ENCODE results near the gene BMPR1A.

DNA sequence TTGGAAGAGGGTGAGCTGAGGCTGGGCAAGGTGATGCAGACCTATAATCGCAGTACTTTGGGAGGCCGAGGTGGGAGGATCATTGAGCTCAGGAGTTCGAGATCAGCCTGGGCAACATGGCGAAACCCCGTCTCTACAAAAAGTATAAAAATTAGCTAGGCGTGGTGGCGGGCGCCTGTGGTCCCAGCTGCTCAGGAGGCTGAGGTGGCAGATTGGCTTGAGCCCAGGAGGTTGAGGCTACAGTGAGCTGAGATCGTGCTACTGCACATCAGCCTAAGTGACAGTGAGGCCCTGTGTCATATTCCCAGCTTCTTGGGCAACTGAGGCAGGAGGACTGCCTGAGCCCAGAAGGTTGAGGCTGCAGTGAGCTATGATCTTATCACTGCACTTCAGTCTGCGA, 13.6 kb downstream of the BMPR1A start:
- TF ChIP-seq, protein P1, sequence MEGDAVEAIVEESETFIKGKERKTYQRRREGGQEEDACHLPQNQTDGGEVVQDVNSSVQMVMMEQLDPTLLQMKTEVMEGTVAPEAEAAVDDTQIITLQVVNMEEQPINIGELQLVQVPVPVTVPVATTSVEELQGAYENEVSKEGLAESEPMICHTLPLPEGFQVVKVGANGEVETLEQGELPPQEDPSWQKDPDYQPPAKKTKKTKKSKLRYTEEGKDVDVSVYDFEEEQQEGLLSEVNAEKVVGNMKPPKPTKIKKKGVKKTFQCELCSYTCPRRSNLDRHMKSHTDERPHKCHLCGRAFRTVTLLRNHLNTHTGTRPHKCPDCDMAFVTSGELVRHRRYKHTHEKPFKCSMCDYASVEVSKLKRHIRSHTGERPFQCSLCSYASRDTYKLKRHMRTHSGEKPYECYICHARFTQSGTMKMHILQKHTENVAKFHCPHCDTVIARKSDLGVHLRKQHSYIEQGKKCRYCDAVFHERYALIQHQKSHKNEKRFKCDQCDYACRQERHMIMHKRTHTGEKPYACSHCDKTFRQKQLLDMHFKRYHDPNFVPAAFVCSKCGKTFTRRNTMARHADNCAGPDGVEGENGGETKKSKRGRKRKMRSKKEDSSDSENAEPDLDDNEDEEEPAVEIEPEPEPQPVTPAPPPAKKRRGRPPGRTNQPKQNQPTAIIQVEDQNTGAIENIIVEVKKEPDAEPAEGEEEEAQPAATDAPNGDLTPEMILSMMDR (IDR thresholded peaks at IDR 0.05): no peak
- TF ChIP-seq POLR2AphosphoS5 (IDR thresholded peaks at IDR 0.05): no peak
- TF ChIP-seq POLR2A (IDR thresholded peaks at IDR 0.05): no peak
- no peak for TF ChIP-seq EP300 (IDR thresholded peaks at IDR 0.05)
